ENCODE measurements around the gene KCNIP1.

The KCNIP1 gene

GRCh38 chr5:170503990-170504596, at the start of gene KCNIP1:
KCNIP1 (plus strand) TSS chr5:170504020.
- intact Hi-C loops (cut with DNase I; ENCODE audit: low total_unique reads), result no loop called here
- Histone ChIP-seq H3K4me3 (peak within 1 kb of the TSS; percentile 26 to 47), H3K27me3 (peaks cover 0 to 41% of the 10 kb centered on the region in 2 donors)

GRCh38 chr5:170463426-170463825, 40.4 kb upstream of the KCNIP1 start:
- intact Hi-C loops (cut with DNase I; ENCODE audit: low total_unique reads), result no loop called here
- H3K9me3 ChIP-seq, result peaks cover 0 to 6% (median 0%) of the 10 kb centered on the region in 3 donors
- no peaks in the 10 kb centered on the region for H3K36me3 ChIP-seq
- H3K27me3 ChIP-seq, result no peaks in the 10 kb centered on the region
- H3K4me3 ChIP-seq, result no peak overlapping the region
- TF ChIP-seq CTCF (IDR thresholded peaks at IDR 0.05), result no peak
- no peak overlapping the region for H3K27ac ChIP-seq
- H3K4me1 ChIP-seq, result no peaks in the 10 kb centered on the region
- no peak for DNase-seq

More at GRCh38 chr5:170503990-170504596, at the start of gene KCNIP1:
- TF ChIP-seq CTCF (IDR thresholded peaks at IDR 0.05), result no peak
- peaks cover 0 to 6% (median 0%) of the 10 kb centered on the region in 3 donors for H3K9me3 ChIP-seq
- H3K36me3 ChIP-seq, result no peaks in the 10 kb centered on the region
- no peak within 1 kb of the TSS for H3K27ac ChIP-seq
- H3K4me1 ChIP-seq, result peaks cover 0 to 8% (median 8%) of the 10 kb centered on the region in 4 donors
- no peak for DNase-seq

- Histone ChIP-seq H3K4me3 (no peak overlapping the region), H3K27me3 (no peaks in the 10 kb centered on the region), H3K4me1 (no peaks in the 10 kb centered on the region), H3K27ac (no peak overlapping the region), H3K36me3 (no peaks in the 10 kb centered on the region), H3K9me3 (peaks cover 0 to 6% (median 0%) of the 10 kb centered on the region in 3 donors)
- DNase-seq, result no peak
- no peak for TF ChIP-seq CTCF (IDR thresholded peaks at IDR 0.05)
- intact Hi-C loops (cut with DNase I; ENCODE audit: low total_unique reads), result no loop called here
Observed at GRCh38 chr5:170464280-170465127, 39.3 kb upstream of the KCNIP1 start.

GRCh38 chr5:170466553-170466952, 37.3 kb upstream of the KCNIP1 start:
- Histone ChIP-seq H3K4me1 (no peaks in the 10 kb centered on the region), H3K27me3 (no peaks in the 10 kb centered on the region), H3K9me3 (peaks cover 0 to under 1% (median 0%) of the 10 kb centered on the region in 3 donors), H3K4me3 (no peak overlapping the region), H3K27ac (no peak overlapping the region), H3K36me3 (no peaks in the 10 kb centered on the region)
- no peak for DNase-seq
- TF ChIP-seq CTCF (IDR thresholded peaks at IDR 0.05), result no peak
- intact Hi-C loops (cut with DNase I; ENCODE audit: low total_unique reads), result no loop called here

- no peaks in the 10 kb centered on the region for H3K9me3 ChIP-seq
- no peak for DNase-seq
- no peaks in the 10 kb centered on the region for H3K27me3 ChIP-seq
- no peak overlapping the region for H3K27ac ChIP-seq
- no peaks in the 10 kb centered on the region for H3K4me1 ChIP-seq
- no peak for TF ChIP-seq CTCF (IDR thresholded peaks at IDR 0.05)
- H3K36me3 ChIP-seq, result no peaks in the 10 kb centered on the region
- intact Hi-C loops (cut with DNase I; ENCODE audit: low total_unique reads), result no loop called here
- no peak overlapping the region for H3K4me3 ChIP-seq
Observed at GRCh38 chr5:170466988-170467707, 36.7 kb upstream of the KCNIP1 start.
